ENCODE data around the gene LNPEP.

LNPEP gene

GRCh38 chr5:97004423-97005060 lies 68.7 kb downstream of the LNPEP start:
- no peak for DNase-seq

GRCh38 chr5:97006454-97007060 lies 70.7 kb downstream of the LNPEP start:
- DNase-seq, result no peak

- DNase-seq, result peak; percentile 56
Observed at GRCh38 chr5:97009212-97009898, 73.5 kb downstream of the LNPEP start.

GRCh38 chr5:97009921-97010320 lies 74.0 kb downstream of the LNPEP start:
- DNase-seq, result no peak

GRCh38 chr5:97010606-97011005 lies 74.7 kb downstream of the LNPEP start:
- no peak for DNase-seq

GRCh38 chr5:97011567-97011966 lies 75.7 kb downstream of the LNPEP start:
- no peak for DNase-seq

GRCh38 chr5:97019435-97020117 lies 83.7 kb downstream of the LNPEP start:
- no peak for DNase-seq

- DNase-seq, result no peak
Observed at GRCh38 chr5:97021416-97021815, 85.5 kb downstream of the LNPEP start.

GRCh38 chr5:97022898-97023297 lies 87.0 kb downstream of the LNPEP start:
- DNase-seq, result peak; percentile 9

GRCh38 chr5:97026721-97027120 lies 90.8 kb downstream of the LNPEP start:
- DNase-seq, result no peak

GRCh38 chr5:97037819-97038218 lies 101.9 kb downstream of the LNPEP start:
- no peak for DNase-seq

GRCh38 chr5:97041239-97041638 lies 105.4 kb downstream of the LNPEP start:
- DNase-seq, result no peak

- DNase-seq, result no peak
Observed at GRCh38 chr5:97042996-97043395, 107.1 kb downstream of the LNPEP start.

GRCh38 chr5:97043511-97043910 lies 107.6 kb downstream of the LNPEP start:
- no peak for DNase-seq

- DNase-seq, result no peak
Observed at GRCh38 chr5:97044052-97044451, 108.2 kb downstream of the LNPEP start.

GRCh38 chr5:97046270-97046982 lies 110.5 kb downstream of the LNPEP start:
- DNase-seq, result peak; percentile 5

- no peak for DNase-seq
Observed at GRCh38 chr5:97047076-97047475, 111.2 kb downstream of the LNPEP start.

GRCh38 chr5:97049175-97049574 lies 113.3 kb downstream of the LNPEP start:
- no peak for DNase-seq

GRCh38 chr5:97056263-97056662 lies 120.4 kb downstream of the LNPEP start:
- no peak for DNase-seq

GRCh38 chr5:97062046-97062445 lies 126.2 kb downstream of the LNPEP start:
- DNase-seq, result no peak

- no peak for DNase-seq
Observed at GRCh38 chr5:97063251-97063650, 127.4 kb downstream of the LNPEP start.

GRCh38 chr5:97065475-97065874 lies 129.6 kb downstream of the LNPEP start:
- no peak for DNase-seq

GRCh38 chr5:97067296-97067850 lies 131.5 kb downstream of the LNPEP start:
- no peak for DNase-seq

All from CD4-positive, alpha-beta T cell treated with Interleukin-17A for 1 hour (primary cell).